Type B pancreatic cell (in vitro differentiated cells): ENCODE measurements around the gene CPN2. TPM values are rescaled to one million over a fixed set of nuclear protein-coding genes. Genes with fewer than 3 reads are reported as not detected.

Experiments
- DNase-seq: peaks from one replicate; pipeline ENCODE4 v3.0.0; 2021; ENCODE audit warnings: mixed read lengths; ENCODE audit not compliant: unreplicated experiment; ENCODE audit errors: extremely low spot score
- H3K27ac Mint-ChIP-seq: 2 replicates; pipeline ENCODE4 v1.8.0; 2021; ENCODE audit warnings: mild to moderate bottlenecking, mixed read lengths
- H3K27me3 Mint-ChIP-seq: 2 replicates; pipeline ENCODE4 v1.8.0; 2021; ENCODE audit warnings: mixed read lengths
- H3K36me3 Mint-ChIP-seq: 2 replicates; pipeline ENCODE4 v1.8.0; 2021; ENCODE audit warnings: mixed read lengths
- H3K4me1 Mint-ChIP-seq: one replicate; pipeline ENCODE4 v1.8.0; 2021; ENCODE audit warnings: mixed read lengths; ENCODE audit not compliant: unreplicated experiment
- H3K4me3 Mint-ChIP-seq: 2 replicates; pipeline ENCODE4 v1.8.0; 2021; ENCODE audit warnings: mild to moderate bottlenecking, mixed read lengths
- H3K9me3 Mint-ChIP-seq: 2 replicates; pipeline ENCODE4 v1.8.0; 2021; ENCODE audit warnings: mixed read lengths
- total RNA-seq: library from RNA; stranded (reverse); gene quantifications from 2 replicates; pipeline ENCODE4 v1.2.1, GENCODE V29; 2021; ENCODE audit warnings: low replicate concordance
- TF ChIP-seq, protein P1 (sequence below): fragments of 200-600 bp; sonication (generic); conservative IDR thresholded peaks from 2 replicates; pipeline ENCODE4 v1.5.0; 2021; ENCODE audit warnings: antibody characterized with exemption, mild to moderate bottlenecking

The CPN2 gene
- total RNA-seq, 1 donor from 2014 or later: not detected

GRCh38 chr3:194300936-194301335 is 50.2 kb downstream of the CPN2 start:
- DNase-seq: no peak
- H3K27me3 Mint-ChIP-seq: peaks cover 3% of the 10 kb centered on the region
- TF ChIP-seq, protein P1, sequence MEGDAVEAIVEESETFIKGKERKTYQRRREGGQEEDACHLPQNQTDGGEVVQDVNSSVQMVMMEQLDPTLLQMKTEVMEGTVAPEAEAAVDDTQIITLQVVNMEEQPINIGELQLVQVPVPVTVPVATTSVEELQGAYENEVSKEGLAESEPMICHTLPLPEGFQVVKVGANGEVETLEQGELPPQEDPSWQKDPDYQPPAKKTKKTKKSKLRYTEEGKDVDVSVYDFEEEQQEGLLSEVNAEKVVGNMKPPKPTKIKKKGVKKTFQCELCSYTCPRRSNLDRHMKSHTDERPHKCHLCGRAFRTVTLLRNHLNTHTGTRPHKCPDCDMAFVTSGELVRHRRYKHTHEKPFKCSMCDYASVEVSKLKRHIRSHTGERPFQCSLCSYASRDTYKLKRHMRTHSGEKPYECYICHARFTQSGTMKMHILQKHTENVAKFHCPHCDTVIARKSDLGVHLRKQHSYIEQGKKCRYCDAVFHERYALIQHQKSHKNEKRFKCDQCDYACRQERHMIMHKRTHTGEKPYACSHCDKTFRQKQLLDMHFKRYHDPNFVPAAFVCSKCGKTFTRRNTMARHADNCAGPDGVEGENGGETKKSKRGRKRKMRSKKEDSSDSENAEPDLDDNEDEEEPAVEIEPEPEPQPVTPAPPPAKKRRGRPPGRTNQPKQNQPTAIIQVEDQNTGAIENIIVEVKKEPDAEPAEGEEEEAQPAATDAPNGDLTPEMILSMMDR: no peak
- H3K9me3 Mint-ChIP-seq: no peaks in the 10 kb centered on the region
- H3K4me1 Mint-ChIP-seq: peaks cover 28% of the 10 kb centered on the region
- H3K4me3 Mint-ChIP-seq: no peak overlapping the region
- H3K36me3 Mint-ChIP-seq: peaks cover 11% of the 10 kb centered on the region
- H3K27ac Mint-ChIP-seq: no peak overlapping the region

- H3K4me1 Mint-ChIP-seq: peaks cover 26% of the 10 kb centered on the region
- peaks cover 11% of the 10 kb centered on the region for H3K36me3 Mint-ChIP-seq
- H3K27ac Mint-ChIP-seq: peak overlapping the region; percentile 14
- DNase-seq: no peak
- no peak overlapping the region for H3K4me3 Mint-ChIP-seq
- TF ChIP-seq, protein P1: peak; percentile 57
- peaks cover 3% of the 10 kb centered on the region for H3K27me3 Mint-ChIP-seq
- no peaks in the 10 kb centered on the region for H3K9me3 Mint-ChIP-seq
Measured at GRCh38 chr3:194300382-194300758, 50.8 kb downstream of the CPN2 start.

- peaks cover 4% of the 10 kb centered on the region for H3K27me3 Mint-ChIP-seq
- no peak overlapping the region for H3K4me3 Mint-ChIP-seq
- no peaks in the 10 kb centered on the region for H3K9me3 Mint-ChIP-seq
- TF ChIP-seq, protein P1: no peak
- peaks cover 7% of the 10 kb centered on the region for H3K36me3 Mint-ChIP-seq
- H3K4me1 Mint-ChIP-seq: peaks cover 40% of the 10 kb centered on the region
- H3K27ac Mint-ChIP-seq: no peak overlapping the region
- no peak for DNase-seq
Measured at GRCh38 chr3:194298331-194299227, 52.5 kb downstream of the CPN2 start.

DNA sequence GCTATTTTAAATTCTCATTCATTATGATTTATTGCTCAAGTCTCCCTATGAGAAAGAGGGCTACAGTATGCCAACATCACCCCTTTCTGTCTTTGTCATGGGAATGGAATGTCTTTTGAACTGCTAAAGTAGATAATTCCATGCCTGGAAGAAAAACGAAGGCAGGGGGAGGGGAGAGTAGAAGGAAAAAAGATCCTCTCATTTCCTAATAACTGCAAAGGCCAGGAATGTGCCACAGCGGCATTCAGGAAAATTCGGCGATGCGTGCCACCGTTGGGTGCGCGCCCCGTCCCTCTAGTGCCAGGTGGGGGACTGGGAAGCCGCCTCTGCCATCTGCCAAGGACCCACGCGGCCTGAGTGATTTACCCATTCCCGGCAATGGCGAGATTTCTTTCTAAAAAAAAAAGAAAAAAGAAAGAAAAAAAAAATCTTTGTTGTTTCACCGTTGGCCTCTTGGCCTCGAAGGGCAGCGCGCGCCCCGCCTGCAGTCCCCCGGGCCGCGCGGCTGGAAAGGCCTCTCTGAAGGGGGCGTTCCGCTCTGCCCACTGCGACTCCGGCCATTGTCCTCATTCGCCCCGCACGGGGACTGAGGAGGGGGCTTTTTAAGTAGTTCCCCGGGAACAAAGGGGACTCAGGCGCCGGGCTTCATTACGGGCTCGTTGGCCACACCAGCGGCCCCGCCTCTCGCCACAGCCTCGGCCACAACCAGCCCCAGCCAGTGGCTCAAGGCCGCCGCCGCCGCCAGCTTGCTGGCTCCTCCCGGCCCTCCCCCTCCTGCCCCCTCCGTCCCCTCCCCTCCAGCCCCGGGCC is 54.5 kb downstream of the CPN2 start:
- peak; percentile 82 for DNase-seq
- H3K9me3 Mint-ChIP-seq: no peaks in the 10 kb centered on the region
- peaks cover 40% of the 10 kb centered on the region for H3K4me1 Mint-ChIP-seq
- H3K27ac Mint-ChIP-seq: peak overlapping the region; percentile 92
- TF ChIP-seq, protein P1: peak; percentile 24
- peaks cover 12% of the 10 kb centered on the region for H3K36me3 Mint-ChIP-seq
- peaks cover 8% of the 10 kb centered on the region for H3K27me3 Mint-ChIP-seq
- H3K4me3 Mint-ChIP-seq: peak overlapping the region; percentile 81

- Mint-ChIP-seq H3K27ac (peak overlapping the region; percentile 14), H3K9me3 (peaks cover 5% of the 10 kb centered on the region), H3K36me3 (peaks cover 13% of the 10 kb centered on the region), H3K27me3 (peaks cover 8% of the 10 kb centered on the region), H3K4me1 (peaks cover 25% of the 10 kb centered on the region), H3K4me3 (peak overlapping the region; percentile 25)
- TF ChIP-seq, protein P1: no peak
- DNase-seq: no peak
Measured at GRCh38 chr3:194294895-194295214, 56.3 kb downstream of the CPN2 start.
